Measurements from ENCODE around the gene LRBA.

Gene LRBA

GRCh38 chr4:150948074-150948473, 67.0 kb downstream of the LRBA start:
- Histone ChIP-seq H3K27me3 (ENCODE audit: control insufficient read depth, insufficient read depth, low read length) (no peaks in the 10 kb centered on the region), H3K27ac (ENCODE audit: low read length) (no peak overlapping the region), H3K9me3 (ENCODE audit: control insufficient read depth, insufficient read depth, low read length) (no peaks in the 10 kb centered on the region), H3K4me3 (ENCODE audit: low read length) (no peak overlapping the region), H3K4me1 (ENCODE audit: control insufficient read depth, insufficient read depth, low read length) (no peaks in the 10 kb centered on the region), H3K36me3 (ENCODE audit: control insufficient read depth, insufficient read depth, low read length) (no peaks in the 10 kb centered on the region)
- no peak for DNase-seq (ENCODE audit: low read depth, low spot score)

- H3K9me3 ChIP-seq (ENCODE audit: control insufficient read depth, insufficient read depth, low read length) = no peaks in the 10 kb centered on the region
- WGBS (ENCODE audit: insufficient coverage, insufficient read length) = no CpG with 5 or more reads among the region's 6 CpGs
- H3K27me3 ChIP-seq (ENCODE audit: control insufficient read depth, insufficient read depth, low read length) = no peaks in the 10 kb centered on the region
- no peak for DNase-seq (ENCODE audit: low read depth, low spot score)
- H3K4me3 ChIP-seq (ENCODE audit: low read length) = no peak overlapping the region
- no peaks in the 10 kb centered on the region for H3K4me1 ChIP-seq (ENCODE audit: control insufficient read depth, insufficient read depth, low read length)
- no peak overlapping the region for H3K27ac ChIP-seq (ENCODE audit: low read length)
- no peaks in the 10 kb centered on the region for H3K36me3 ChIP-seq (ENCODE audit: control insufficient read depth, insufficient read depth, low read length)
Observed at GRCh38 chr4:150944660-150945059, 70.4 kb downstream of the LRBA start.

- Histone ChIP-seq H3K36me3 (ENCODE audit: control insufficient read depth, insufficient read depth, low read length) (no peaks in the 10 kb centered on the region), H3K9me3 (ENCODE audit: control insufficient read depth, insufficient read depth, low read length) (no peaks in the 10 kb centered on the region), H3K27ac (ENCODE audit: low read length) (no peak overlapping the region), H3K27me3 (ENCODE audit: control insufficient read depth, insufficient read depth, low read length) (no peaks in the 10 kb centered on the region), H3K4me3 (ENCODE audit: low read length) (no peak overlapping the region), H3K4me1 (ENCODE audit: control insufficient read depth, insufficient read depth, low read length) (no peaks in the 10 kb centered on the region)
- no peak for DNase-seq (ENCODE audit: low read depth, low spot score)
- no CpG with 5 or more reads among the region's 2 CpGs for WGBS (ENCODE audit: insufficient coverage, insufficient read length)
Observed at GRCh38 chr4:150943818-150944217, 71.3 kb downstream of the LRBA start.

GRCh38 chr4:150943126-150943525, 72.0 kb downstream of the LRBA start:
- H3K27ac ChIP-seq (ENCODE audit: low read length) = no peak overlapping the region
- no peak for DNase-seq (ENCODE audit: low read depth, low spot score)
- no peaks in the 10 kb centered on the region for H3K27me3 ChIP-seq (ENCODE audit: control insufficient read depth, insufficient read depth, low read length)
- H3K4me1 ChIP-seq (ENCODE audit: control insufficient read depth, insufficient read depth, low read length) = no peaks in the 10 kb centered on the region
- H3K9me3 ChIP-seq (ENCODE audit: control insufficient read depth, insufficient read depth, low read length) = no peaks in the 10 kb centered on the region
- H3K4me3 ChIP-seq (ENCODE audit: low read length) = no peak overlapping the region
- no peaks in the 10 kb centered on the region for H3K36me3 ChIP-seq (ENCODE audit: control insufficient read depth, insufficient read depth, low read length)

- Histone ChIP-seq H3K36me3 (ENCODE audit: control insufficient read depth, insufficient read depth, low read length) (no peaks in the 10 kb centered on the region), H3K27me3 (ENCODE audit: control insufficient read depth, insufficient read depth, low read length) (no peaks in the 10 kb centered on the region), H3K27ac (ENCODE audit: low read length) (no peak overlapping the region), H3K4me3 (ENCODE audit: low read length) (no peak overlapping the region), H3K9me3 (ENCODE audit: control insufficient read depth, insufficient read depth, low read length) (no peaks in the 10 kb centered on the region), H3K4me1 (ENCODE audit: control insufficient read depth, insufficient read depth, low read length) (no peaks in the 10 kb centered on the region)
- no peak for DNase-seq (ENCODE audit: low read depth, low spot score)
Observed at GRCh38 chr4:150942539-150942938, 72.5 kb downstream of the LRBA start.

GRCh38 chr4:150940123-150940522, 75.0 kb downstream of the LRBA start:
- Histone ChIP-seq H3K27ac (ENCODE audit: low read length) (no peak overlapping the region), H3K9me3 (ENCODE audit: control insufficient read depth, insufficient read depth, low read length) (no peaks in the 10 kb centered on the region), H3K4me3 (ENCODE audit: low read length) (no peak overlapping the region), H3K4me1 (ENCODE audit: control insufficient read depth, insufficient read depth, low read length) (no peaks in the 10 kb centered on the region), H3K36me3 (ENCODE audit: control insufficient read depth, insufficient read depth, low read length) (no peaks in the 10 kb centered on the region), H3K27me3 (ENCODE audit: control insufficient read depth, insufficient read depth, low read length) (no peaks in the 10 kb centered on the region)
- no peak for DNase-seq (ENCODE audit: low read depth, low spot score)

- WGBS (ENCODE audit: insufficient coverage, insufficient read length) = no CpG with 5 or more reads among the region's 3 CpGs
- no peaks in the 10 kb centered on the region for H3K9me3 ChIP-seq (ENCODE audit: control insufficient read depth, insufficient read depth, low read length)
- H3K36me3 ChIP-seq (ENCODE audit: control insufficient read depth, insufficient read depth, low read length) = no peaks in the 10 kb centered on the region
- H3K4me1 ChIP-seq (ENCODE audit: control insufficient read depth, insufficient read depth, low read length) = no peaks in the 10 kb centered on the region
- no peak for DNase-seq (ENCODE audit: low read depth, low spot score)
- no peak overlapping the region for H3K27ac ChIP-seq (ENCODE audit: low read length)
- H3K27me3 ChIP-seq (ENCODE audit: control insufficient read depth, insufficient read depth, low read length) = no peaks in the 10 kb centered on the region
- no peak overlapping the region for H3K4me3 ChIP-seq (ENCODE audit: low read length)
Observed at GRCh38 chr4:150939530-150939929, 75.6 kb downstream of the LRBA start.

- Histone ChIP-seq H3K27ac (ENCODE audit: low read length) (no peak overlapping the region), H3K9me3 (ENCODE audit: control insufficient read depth, insufficient read depth, low read length) (no peaks in the 10 kb centered on the region), H3K4me1 (ENCODE audit: control insufficient read depth, insufficient read depth, low read length) (no peaks in the 10 kb centered on the region), H3K36me3 (ENCODE audit: control insufficient read depth, insufficient read depth, low read length) (no peaks in the 10 kb centered on the region), H3K4me3 (ENCODE audit: low read length) (no peak overlapping the region), H3K27me3 (ENCODE audit: control insufficient read depth, insufficient read depth, low read length) (no peaks in the 10 kb centered on the region)
- no peak for DNase-seq (ENCODE audit: low read depth, low spot score)
- no CpG with 5 or more reads among the region's 1 CpG for WGBS (ENCODE audit: insufficient coverage, insufficient read length)
Observed at GRCh38 chr4:150938873-150939499, 76.1 kb downstream of the LRBA start.

GRCh38 chr4:150938417-150938816, 76.7 kb downstream of the LRBA start:
- no peaks in the 10 kb centered on the region for H3K36me3 ChIP-seq (ENCODE audit: control insufficient read depth, insufficient read depth, low read length)
- DNase-seq (ENCODE audit: low read depth, low spot score) = peak; percentile 35
- H3K4me3 ChIP-seq (ENCODE audit: low read length) = no peak overlapping the region
- WGBS (ENCODE audit: insufficient coverage, insufficient read length) = no CpG with 5 or more reads among the region's 4 CpGs
- H3K27ac ChIP-seq (ENCODE audit: low read length) = no peak overlapping the region
- no peaks in the 10 kb centered on the region for H3K9me3 ChIP-seq (ENCODE audit: control insufficient read depth, insufficient read depth, low read length)
- H3K4me1 ChIP-seq (ENCODE audit: control insufficient read depth, insufficient read depth, low read length) = no peaks in the 10 kb centered on the region
- no peaks in the 10 kb centered on the region for H3K27me3 ChIP-seq (ENCODE audit: control insufficient read depth, insufficient read depth, low read length)

GRCh38 chr4:150934022-150934421, 81.1 kb downstream of the LRBA start:
- Histone ChIP-seq H3K27ac (ENCODE audit: low read length) (no peak overlapping the region), H3K4me3 (ENCODE audit: low read length) (no peak overlapping the region), H3K9me3 (ENCODE audit: control insufficient read depth, insufficient read depth, low read length) (no peaks in the 10 kb centered on the region), H3K36me3 (ENCODE audit: control insufficient read depth, insufficient read depth, low read length) (no peaks in the 10 kb centered on the region), H3K4me1 (ENCODE audit: control insufficient read depth, insufficient read depth, low read length) (no peaks in the 10 kb centered on the region), H3K27me3 (ENCODE audit: control insufficient read depth, insufficient read depth, low read length) (no peaks in the 10 kb centered on the region)
- no CpG with 5 or more reads among the region's 1 CpG for WGBS (ENCODE audit: insufficient coverage, insufficient read length)
- DNase-seq (ENCODE audit: low read depth, low spot score) = no peak

GRCh38 chr4:150931796-150932195, 83.3 kb downstream of the LRBA start:
- Histone ChIP-seq H3K27ac (ENCODE audit: low read length) (no peak overlapping the region), H3K36me3 (ENCODE audit: control insufficient read depth, insufficient read depth, low read length) (no peaks in the 10 kb centered on the region), H3K4me3 (ENCODE audit: low read length) (no peak overlapping the region), H3K4me1 (ENCODE audit: control insufficient read depth, insufficient read depth, low read length) (no peaks in the 10 kb centered on the region), H3K27me3 (ENCODE audit: control insufficient read depth, insufficient read depth, low read length) (no peaks in the 10 kb centered on the region), H3K9me3 (ENCODE audit: control insufficient read depth, insufficient read depth, low read length) (no peaks in the 10 kb centered on the region)
- no peak for DNase-seq (ENCODE audit: low read depth, low spot score)
- no CpG with 5 or more reads among the region's 2 CpGs for WGBS (ENCODE audit: insufficient coverage, insufficient read length)
